Esophagus muscularis mucosa (tissue), 4 donors: ENCODE results near the gene AFF2. TPM values are rescaled to one million over a fixed set of nuclear protein-coding genes. Genes with fewer than 3 reads are reported as not detected.

Source experiments
- DNase-seq: peaks from one replicate; pipeline ENCODE4 v3.0.0-alpha.2; 2017; ENCODE audit errors: extremely low spot score
- H3K27ac ChIP-seq, 4 donors: fragments of 200-600 bp; sonication (generic); replicated peaks in 1 of 4; 1 replicate in 3 of 4; 2 replicates in 1 of 4; pipeline ENCODE4 v1.5.1; 2016 to 2019; ENCODE audit warnings: mild to moderate bottlenecking in 1 of 4
- H3K27me3 ChIP-seq, 4 donors: fragments of 200-600 bp; sonication (generic); one replicate each; pipeline versions ENCODE4 v1.5.1 to v1.6.0; 2016 to 2019
- H3K36me3 ChIP-seq, 4 donors: fragments of 200-600 bp; sonication (generic); one replicate each; pipeline ENCODE4 v1.5.1; 2016 to 2019
- H3K4me1 ChIP-seq, 4 donors: fragments of 200-600 bp; sonication (generic); one replicate each; pipeline ENCODE4 v1.5.1; 2016 to 2019
- H3K4me3 ChIP-seq, 4 donors: fragments of 200-600 bp; sonication (generic); 1 replicate in 2 of 4; 2 replicates in 2 of 4; pipeline ENCODE4 v1.5.1; 2016 to 2019; ENCODE audit warnings: mild to moderate bottlenecking in 4 of 4, moderate library complexity in 1 of 4
- H3K9me3 ChIP-seq, 4 donors: fragments of 200-600 bp; sonication (generic); 1 replicate in 3 of 4; 2 replicates in 1 of 4; pipeline ENCODE4 v1.5.1; 2016 to 2019
- EP300 ChIP-seq: sonication (generic); formaldehyde crosslinking; IDR thresholded peaks from one replicate; pipeline ENCODE4 v1.6.1; 2017; ENCODE audit warnings: antibody characterized with exemption
- POLR2A ChIP-seq: fragments of 450-650 bp; IDR thresholded peaks from one replicate; pipeline ENCODE4 v1.6.1; 2017; ENCODE audit warnings: antibody characterized with exemption, moderate library complexity, mild to moderate bottlenecking, low read depth
- POLR2AphosphoS5 ChIP-seq, 2 donors: sonication (generic); formaldehyde crosslinking; IDR thresholded peaks; one replicate each; pipeline ENCODE4 v1.6.1; 2017; ENCODE audit warnings: antibody characterized with exemption in 2 of 2
- WGBS: methylation state at CpG from one replicate; pipeline ENCODE4 v1.1.5; 2018; 5-methylcytosine and 5-hydroxymethylcytosine counted together
- intact Hi-C: fragments of 100-400 bp; cut with DNase I; formaldehyde crosslinking; loops from one replicate; pipeline ENCODE4 v1.15.1; 2023
- total RNA-seq, 4 donors: library from RNA; depleted of rRNA; stranded (reverse); fragments of >200 nt; gene quantifications; one replicate each; pipeline versions ENCODE4 v1.1.0 to v1.2.1, GENCODE V29; 2016
- TF ChIP-seq, protein P1 (sequence below), 3 experiments: fragments of 200-600 bp in 2 of 3; fragments of 450-650 bp in 1 of 3; sonication (generic) in 2 of 3; IDR thresholded peaks; one replicate each; pipeline ENCODE4 v1.5.1; 2017 to 2019; ENCODE audit warnings: antibody characterized with exemption in 3 of 3, mild to moderate bottlenecking in 2 of 3, moderate library complexity in 1 of 3

The AFF2 gene
- total RNA-seq, 4 donors from 2014 or later = 3.8 to 10.8 (median 6.8) TPM

DNA sequence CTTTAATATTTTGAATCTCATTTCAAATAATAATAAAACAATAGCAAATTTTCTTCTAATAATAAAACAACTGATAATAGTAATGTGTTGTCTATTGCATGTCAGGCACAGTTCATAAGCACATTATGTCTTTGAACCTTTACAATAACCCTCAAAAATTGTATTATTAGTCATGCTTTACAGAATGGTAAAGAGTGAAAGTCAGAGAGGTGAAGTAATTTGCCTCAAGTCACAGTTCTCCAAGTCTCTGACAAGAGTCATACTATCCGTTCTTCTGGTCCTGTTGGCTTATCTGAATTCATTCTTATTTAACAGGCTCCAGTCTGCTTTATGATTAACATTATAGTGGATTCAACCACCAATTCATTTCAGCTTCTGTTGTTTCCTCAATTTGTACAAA lies 313.0 kb downstream of the AFF2 start:
- Histone ChIP-seq H3K36me3 (no peaks in the 10 kb centered on the region), H3K9me3 (no peaks in the 10 kb centered on the region), H3K27ac (no peak overlapping the region), H3K4me1 (no peaks in the 10 kb centered on the region), H3K27me3 (no peaks in the 10 kb centered on the region), H3K4me3 (no peak overlapping the region)
- 76% methylated on average over 1 of the region's 1 CpG for WGBS
- DNase-seq = no peak
- intact Hi-C loops = no loop called here
- TF ChIP-seq POLR2A (no peak), POLR2AphosphoS5 (IDR thresholded peaks at IDR 0.05) (no peak), EP300 (no peak)
- TF ChIP-seq, protein P1, sequence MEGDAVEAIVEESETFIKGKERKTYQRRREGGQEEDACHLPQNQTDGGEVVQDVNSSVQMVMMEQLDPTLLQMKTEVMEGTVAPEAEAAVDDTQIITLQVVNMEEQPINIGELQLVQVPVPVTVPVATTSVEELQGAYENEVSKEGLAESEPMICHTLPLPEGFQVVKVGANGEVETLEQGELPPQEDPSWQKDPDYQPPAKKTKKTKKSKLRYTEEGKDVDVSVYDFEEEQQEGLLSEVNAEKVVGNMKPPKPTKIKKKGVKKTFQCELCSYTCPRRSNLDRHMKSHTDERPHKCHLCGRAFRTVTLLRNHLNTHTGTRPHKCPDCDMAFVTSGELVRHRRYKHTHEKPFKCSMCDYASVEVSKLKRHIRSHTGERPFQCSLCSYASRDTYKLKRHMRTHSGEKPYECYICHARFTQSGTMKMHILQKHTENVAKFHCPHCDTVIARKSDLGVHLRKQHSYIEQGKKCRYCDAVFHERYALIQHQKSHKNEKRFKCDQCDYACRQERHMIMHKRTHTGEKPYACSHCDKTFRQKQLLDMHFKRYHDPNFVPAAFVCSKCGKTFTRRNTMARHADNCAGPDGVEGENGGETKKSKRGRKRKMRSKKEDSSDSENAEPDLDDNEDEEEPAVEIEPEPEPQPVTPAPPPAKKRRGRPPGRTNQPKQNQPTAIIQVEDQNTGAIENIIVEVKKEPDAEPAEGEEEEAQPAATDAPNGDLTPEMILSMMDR (IDR thresholded peaks at IDR 0.05) = no peak

DNA sequence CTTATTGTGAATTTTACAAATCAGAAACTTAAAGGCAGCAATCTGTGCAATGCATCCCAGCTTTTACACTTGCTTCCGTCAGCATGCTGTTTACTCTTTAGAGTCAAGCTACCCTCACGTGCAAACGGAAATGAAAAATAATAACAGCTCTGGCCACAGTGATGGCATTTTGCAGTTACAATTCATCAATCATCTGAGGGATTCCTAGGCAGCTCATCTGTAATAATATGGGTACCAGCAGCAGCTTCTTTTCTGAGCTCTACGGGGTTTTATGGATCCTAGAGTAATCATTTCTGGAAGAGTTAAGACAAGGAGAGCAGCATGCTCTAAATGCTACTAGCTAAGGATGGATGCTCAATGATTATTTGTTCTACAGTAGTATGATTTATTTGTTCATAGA lies 313.6 kb downstream of the AFF2 start:
- TF ChIP-seq POLR2A (no peak), EP300 (no peak), POLR2AphosphoS5 (IDR thresholded peaks at IDR 0.05) (no peak)
- TF ChIP-seq, protein P1 (IDR thresholded peaks at IDR 0.05) = no peak
- Histone ChIP-seq H3K4me1 (no peaks in the 10 kb centered on the region), H3K27me3 (no peaks in the 10 kb centered on the region), H3K9me3 (no peaks in the 10 kb centered on the region), H3K4me3 (no peak overlapping the region), H3K36me3 (no peaks in the 10 kb centered on the region), H3K27ac (no peak overlapping the region)
- no peak for DNase-seq
- WGBS = 75% methylated on average over 4 of the region's 4 CpGs
- intact Hi-C loops = no loop called here

DNA sequence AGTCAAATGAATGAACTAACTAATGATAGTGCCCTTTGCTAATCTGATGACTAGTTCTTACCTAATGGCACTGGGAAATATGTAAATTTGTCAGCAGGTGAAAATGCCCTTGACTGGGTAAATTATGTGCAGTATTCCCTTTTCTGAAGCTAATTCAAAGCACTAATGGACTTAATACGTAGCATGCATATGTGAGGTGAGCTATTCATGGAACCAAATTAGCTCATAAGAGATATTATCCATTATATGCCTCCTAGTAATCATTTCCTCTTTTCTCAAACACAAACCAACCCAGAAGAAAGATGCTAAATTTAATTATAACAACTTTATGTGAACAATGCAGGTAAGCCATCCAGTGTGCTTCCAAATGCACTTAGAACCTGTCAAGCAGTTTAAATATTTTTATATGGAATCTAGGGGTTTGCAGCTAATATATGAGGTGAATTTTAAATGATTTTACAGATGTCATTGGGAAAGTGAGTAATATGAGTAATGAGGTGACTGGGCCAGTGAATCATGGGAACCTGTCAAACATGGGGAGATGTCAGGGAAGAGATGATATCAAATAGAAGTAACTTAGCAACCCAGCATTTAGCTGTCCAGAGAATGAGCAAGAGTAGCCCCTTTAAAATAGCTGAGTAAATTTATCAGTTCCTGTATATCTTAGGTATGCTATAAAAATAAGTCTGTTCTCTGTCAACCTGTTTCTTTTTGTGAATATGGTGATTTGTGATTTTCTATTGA lies 315.0 kb downstream of the AFF2 start:
- Histone ChIP-seq H3K4me3 (no peak overlapping the region), H3K27ac (no peak overlapping the region), H3K4me1 (no peaks in the 10 kb centered on the region), H3K36me3 (no peaks in the 10 kb centered on the region), H3K9me3 (no peaks in the 10 kb centered on the region), H3K27me3 (no peaks in the 10 kb centered on the region)
- intact Hi-C loops = no loop called here
- TF ChIP-seq POLR2A (no peak), EP300 (no peak), POLR2AphosphoS5 (IDR thresholded peaks at IDR 0.05) (no peak)
- TF ChIP-seq, protein P1 (IDR thresholded peaks at IDR 0.05) = no peak
- 33% methylated on average over 1 of the region's 1 CpG for WGBS
- DNase-seq = no peak

DNA sequence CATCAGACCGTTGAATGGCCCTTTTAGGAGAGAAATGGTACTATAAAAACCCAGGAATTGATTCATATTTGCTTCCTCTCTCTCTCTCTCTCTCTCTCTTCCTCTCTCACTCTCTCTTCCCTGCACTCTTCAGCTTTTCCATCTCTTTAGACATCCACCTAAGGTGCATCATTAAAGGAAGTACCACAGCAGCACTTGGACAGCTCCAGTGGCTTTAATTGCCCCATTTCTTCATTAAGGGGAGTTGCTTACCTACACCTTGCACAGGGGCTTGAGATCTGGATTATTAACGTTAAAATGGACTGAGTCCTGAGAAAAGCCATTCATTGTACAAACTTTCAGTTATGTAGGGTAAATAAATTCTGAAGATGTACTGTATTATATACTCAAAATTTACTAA lies 323.6 kb downstream of the AFF2 start:
- Histone ChIP-seq H3K9me3 (no peaks in the 10 kb centered on the region), H3K27ac (no peak overlapping the region), H3K4me3 (no peak overlapping the region), H3K27me3 (no peaks in the 10 kb centered on the region), H3K4me1 (no peaks in the 10 kb centered on the region), H3K36me3 (no peaks in the 10 kb centered on the region)
- intact Hi-C loops = no loop called here
- no peak for DNase-seq
- WGBS = 55% methylated on average over 2 of the region's 2 CpGs
- TF ChIP-seq EP300 = no peak
- TF ChIP-seq, protein P1 (IDR thresholded peaks at IDR 0.05) = no peak
- TF ChIP-seq POLR2AphosphoS5 (IDR thresholded peaks at IDR 0.05) = no peak
- TF ChIP-seq POLR2A = no peak

DNA sequence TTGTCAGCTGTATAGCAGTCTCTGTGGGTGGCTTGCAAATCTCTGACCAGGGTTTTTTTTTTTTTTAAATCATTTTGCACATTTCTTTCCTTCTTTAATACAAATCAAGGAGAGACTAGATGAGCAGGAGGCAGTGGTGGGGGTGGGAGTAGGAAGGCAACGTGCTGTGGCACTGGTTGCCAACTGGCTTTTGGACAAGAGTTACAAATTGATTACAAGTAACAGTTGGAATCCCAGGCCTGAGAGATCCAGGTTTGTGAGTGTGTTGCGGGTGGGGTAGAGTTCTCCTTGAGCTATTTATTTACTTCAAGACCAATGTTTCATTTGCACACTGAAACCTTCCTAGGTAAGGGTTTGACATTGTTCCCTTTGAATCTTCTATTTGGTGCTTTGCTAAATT lies 325.3 kb downstream of the AFF2 start:
- DNase-seq = no peak
- Histone ChIP-seq H3K9me3 (peaks cover 0 to 8% (median 0%) of the 10 kb centered on the region in 4 donors), H3K36me3 (no peaks in the 10 kb centered on the region), H3K4me1 (no peaks in the 10 kb centered on the region), H3K27me3 (no peaks in the 10 kb centered on the region), H3K4me3 (no peak overlapping the region), H3K27ac (no peak overlapping the region)
- intact Hi-C loops = no loop called here
- 46% methylated on average over 2 of the region's 2 CpGs for WGBS
- no peak for TF ChIP-seq POLR2A
- no peak for TF ChIP-seq EP300
- TF ChIP-seq, protein P1 (IDR thresholded peaks at IDR 0.05) = no peak
- no peak for TF ChIP-seq POLR2AphosphoS5 (IDR thresholded peaks at IDR 0.05)
